Measurements from ENCODE around the gene FIZ1.

DNA sequence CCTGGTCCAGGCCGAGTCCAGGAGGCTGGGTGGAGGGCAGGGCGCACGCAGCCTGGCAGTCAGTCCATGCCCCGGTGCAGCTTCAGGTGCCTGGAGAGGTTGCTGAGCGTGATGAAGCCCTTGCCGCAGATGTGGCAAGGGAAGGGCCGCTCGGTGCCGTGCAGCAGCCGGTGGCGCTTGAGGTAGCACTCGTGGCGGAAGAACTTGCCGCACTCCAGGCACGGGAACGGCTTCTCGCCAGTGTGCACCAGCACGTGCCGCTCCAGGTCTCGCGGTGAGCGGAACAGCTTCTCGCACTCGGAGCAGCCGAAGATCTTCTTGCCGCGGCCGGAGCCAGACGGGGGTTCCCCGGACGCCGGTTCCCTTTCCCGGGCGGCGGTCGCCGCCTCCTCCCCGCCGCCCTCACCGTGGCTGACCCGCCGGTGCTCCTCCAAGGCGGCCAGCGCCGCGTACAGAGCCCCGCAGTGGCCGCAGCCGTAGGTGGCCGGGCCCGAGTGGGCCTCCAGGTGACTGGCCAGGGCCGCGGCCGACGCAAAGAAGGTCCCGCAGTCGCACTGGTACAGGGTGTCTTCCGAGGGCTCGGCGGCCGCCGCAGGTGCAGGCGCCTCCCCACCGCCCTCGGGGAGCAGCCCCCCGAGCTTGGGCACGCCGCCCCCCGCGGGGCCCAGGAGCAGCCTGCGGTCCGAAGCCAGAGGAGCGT lies 6.8 kb downstream of the FIZ1 start:
- TF ChIP-seq FOXA1 (IDR thresholded peaks at IDR 0.05) (no peak), REST (IDR thresholded peaks at IDR 0.05) (no peak)
- TF ChIP-seq, protein P1, sequence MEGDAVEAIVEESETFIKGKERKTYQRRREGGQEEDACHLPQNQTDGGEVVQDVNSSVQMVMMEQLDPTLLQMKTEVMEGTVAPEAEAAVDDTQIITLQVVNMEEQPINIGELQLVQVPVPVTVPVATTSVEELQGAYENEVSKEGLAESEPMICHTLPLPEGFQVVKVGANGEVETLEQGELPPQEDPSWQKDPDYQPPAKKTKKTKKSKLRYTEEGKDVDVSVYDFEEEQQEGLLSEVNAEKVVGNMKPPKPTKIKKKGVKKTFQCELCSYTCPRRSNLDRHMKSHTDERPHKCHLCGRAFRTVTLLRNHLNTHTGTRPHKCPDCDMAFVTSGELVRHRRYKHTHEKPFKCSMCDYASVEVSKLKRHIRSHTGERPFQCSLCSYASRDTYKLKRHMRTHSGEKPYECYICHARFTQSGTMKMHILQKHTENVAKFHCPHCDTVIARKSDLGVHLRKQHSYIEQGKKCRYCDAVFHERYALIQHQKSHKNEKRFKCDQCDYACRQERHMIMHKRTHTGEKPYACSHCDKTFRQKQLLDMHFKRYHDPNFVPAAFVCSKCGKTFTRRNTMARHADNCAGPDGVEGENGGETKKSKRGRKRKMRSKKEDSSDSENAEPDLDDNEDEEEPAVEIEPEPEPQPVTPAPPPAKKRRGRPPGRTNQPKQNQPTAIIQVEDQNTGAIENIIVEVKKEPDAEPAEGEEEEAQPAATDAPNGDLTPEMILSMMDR (IDR thresholded peaks at IDR 0.05; ENCODE audit: low read depth, low read length, missing input control): no peak

Measured in liver (tissue), 2 donors.